ENCODE measurements around the gene STK4.
A peak's percentile ranks its signal among the peaks of the same experiment; 100 is the strongest.
"Not testable (repeated sequence)": the region's sequence is repeated elsewhere in the genome, so short reads cannot be mapped to it uniquely, and the experiment has no call there.

STK4 gene

DNA sequence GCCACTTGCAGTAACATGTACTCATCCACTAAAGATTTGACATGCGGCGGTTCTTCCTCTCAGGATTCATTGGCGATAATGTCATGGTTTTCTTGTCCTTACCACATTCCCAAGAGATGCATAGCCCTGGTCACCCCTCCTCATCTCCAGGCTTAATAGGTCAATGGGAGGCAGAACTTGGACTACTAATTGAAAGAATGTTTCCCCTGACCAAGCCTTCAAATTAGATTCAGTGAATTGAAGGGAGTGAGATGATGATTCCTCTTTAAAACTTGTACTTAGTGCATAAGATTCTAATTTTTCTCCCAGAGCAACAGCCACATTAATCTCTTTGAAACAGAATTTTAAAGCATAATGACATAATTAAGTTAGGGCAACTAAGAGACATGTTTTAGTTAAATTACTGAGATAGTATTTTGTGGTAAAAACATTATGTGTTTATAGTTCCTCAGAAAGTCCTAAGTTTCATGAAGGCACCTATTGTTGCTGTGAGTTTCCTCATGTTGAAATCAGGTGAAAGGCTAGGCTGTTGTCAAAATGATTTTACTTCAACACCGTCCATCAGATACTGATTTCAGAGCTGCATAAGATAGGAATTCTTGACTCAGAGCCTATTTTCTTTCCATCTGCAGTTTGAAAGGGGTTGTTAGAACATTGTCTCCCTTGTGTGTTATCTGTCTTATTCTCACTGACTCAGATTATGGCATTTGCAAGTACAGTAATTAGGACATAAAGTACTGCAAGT, 48.5 kb downstream of the STK4 start:
- Mint-ChIP-seq H3K9me3 (no peaks in the 10 kb centered on the region), H3K4me1 (ENCODE audit: low read depth) (peaks cover 20% of the 10 kb centered on the region), H3K27me3 (ENCODE audit: low read depth) (no peaks in the 10 kb centered on the region), H3K27ac (no peak overlapping the region), H3K4me3 (no peak overlapping the region), H3K36me3 (ENCODE audit: low read depth) (peaks cover 53% of the 10 kb centered on the region)
- DNase-seq (ENCODE audit: low spot score): no peak

DNA sequence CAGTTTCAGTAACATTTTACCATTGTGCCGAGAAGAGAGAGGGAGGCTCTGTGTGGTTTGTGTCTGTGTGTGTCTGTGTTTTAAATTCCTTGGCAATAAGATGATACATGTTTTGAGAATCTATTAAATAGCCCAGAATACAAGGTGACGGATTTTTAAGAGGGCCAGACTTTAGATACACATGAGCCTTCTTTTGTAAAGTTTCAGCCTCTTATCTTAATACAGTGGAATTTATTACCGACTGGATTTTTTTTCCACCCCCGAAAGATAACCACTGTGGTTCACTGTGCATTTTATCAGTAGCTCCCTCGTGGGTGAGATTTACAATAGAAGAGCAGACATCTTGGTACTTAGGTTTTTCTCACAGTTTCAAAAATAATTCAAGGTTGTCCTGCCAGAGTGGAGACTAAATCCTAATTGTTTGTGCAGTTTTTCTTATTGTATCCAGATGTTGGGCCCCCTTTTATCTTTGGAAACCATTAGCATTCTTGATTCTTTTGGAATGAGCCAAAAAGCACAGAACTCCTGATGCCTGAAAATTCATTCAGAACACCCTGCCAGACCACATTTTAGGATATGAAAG, 49.9 kb downstream of the STK4 start:
- H3K27ac Mint-ChIP-seq: no peak overlapping the region
- DNase-seq (ENCODE audit: low spot score): no peak
- peaks cover 18% of the 10 kb centered on the region for H3K4me1 Mint-ChIP-seq (ENCODE audit: low read depth)
- no peak overlapping the region for H3K4me3 Mint-ChIP-seq
- no peaks in the 10 kb centered on the region for H3K9me3 Mint-ChIP-seq
- peaks cover 56% of the 10 kb centered on the region for H3K36me3 Mint-ChIP-seq (ENCODE audit: low read depth)
- no peaks in the 10 kb centered on the region for H3K27me3 Mint-ChIP-seq (ENCODE audit: low read depth)

- H3K9me3 Mint-ChIP-seq: no peaks in the 10 kb centered on the region
- no peaks in the 10 kb centered on the region for H3K27me3 Mint-ChIP-seq (ENCODE audit: low read depth)
- H3K4me3 Mint-ChIP-seq: no peak overlapping the region
- no peak for DNase-seq (ENCODE audit: low spot score)
- H3K27ac Mint-ChIP-seq: no peak overlapping the region
- H3K36me3 Mint-ChIP-seq (ENCODE audit: low read depth): peaks cover 57% of the 10 kb centered on the region
- H3K4me1 Mint-ChIP-seq (ENCODE audit: low read depth): peaks cover 20% of the 10 kb centered on the region
These were observed 51.0 kb downstream of the STK4 start for GRCh38 chr20:45017281-45017680.

- H3K9me3 Mint-ChIP-seq: no peaks in the 10 kb centered on the region
- H3K27ac Mint-ChIP-seq: no peak overlapping the region
- H3K27me3 Mint-ChIP-seq (ENCODE audit: low read depth): no peaks in the 10 kb centered on the region
- peaks cover 60% of the 10 kb centered on the region for H3K36me3 Mint-ChIP-seq (ENCODE audit: low read depth)
- no peak overlapping the region for H3K4me3 Mint-ChIP-seq
- no peak for DNase-seq (ENCODE audit: low spot score)
- peaks cover 22% of the 10 kb centered on the region for H3K4me1 Mint-ChIP-seq (ENCODE audit: low read depth)
These were observed 51.5 kb downstream of the STK4 start for GRCh38 chr20:45017857-45018256.

GRCh38 chr20:45019027-45019761, 52.9 kb downstream of the STK4 start:
- H3K4me3 Mint-ChIP-seq: no peak overlapping the region
- peaks cover 65% of the 10 kb centered on the region for H3K36me3 Mint-ChIP-seq (ENCODE audit: low read depth)
- H3K4me1 Mint-ChIP-seq (ENCODE audit: low read depth): peaks cover 26% of the 10 kb centered on the region
- H3K27ac Mint-ChIP-seq: no peak overlapping the region
- no peaks in the 10 kb centered on the region for H3K9me3 Mint-ChIP-seq
- H3K27me3 Mint-ChIP-seq (ENCODE audit: low read depth): no peaks in the 10 kb centered on the region
- DNase-seq (ENCODE audit: low spot score): no peak

- Mint-ChIP-seq H3K9me3 (no peaks in the 10 kb centered on the region), H3K36me3 (ENCODE audit: low read depth) (peaks cover 67% of the 10 kb centered on the region), H3K27me3 (ENCODE audit: low read depth) (no peaks in the 10 kb centered on the region), H3K27ac (no peak overlapping the region), H3K4me3 (no peak overlapping the region), H3K4me1 (ENCODE audit: low read depth) (peaks cover 24% of the 10 kb centered on the region)
- DNase-seq (ENCODE audit: low spot score): no peak
These were observed 53.4 kb downstream of the STK4 start for GRCh38 chr20:45019762-45020123.

GRCh38 chr20:45020236-45020886, 54.0 kb downstream of the STK4 start:
- Mint-ChIP-seq H3K4me1 (ENCODE audit: low read depth) (peaks cover 23% of the 10 kb centered on the region), H3K27ac (peak overlapping the region; percentile 1), H3K9me3 (no peaks in the 10 kb centered on the region), H3K27me3 (ENCODE audit: low read depth) (no peaks in the 10 kb centered on the region), H3K36me3 (ENCODE audit: low read depth) (peaks cover 68% of the 10 kb centered on the region), H3K4me3 (no peak overlapping the region)
- DNase-seq (ENCODE audit: low spot score): no peak

- no peaks in the 10 kb centered on the region for H3K27me3 Mint-ChIP-seq (ENCODE audit: low read depth)
- peak overlapping the region; percentile 45 for H3K27ac Mint-ChIP-seq
- no peaks in the 10 kb centered on the region for H3K9me3 Mint-ChIP-seq
- DNase-seq (ENCODE audit: low spot score): no peak
- peaks cover 68% of the 10 kb centered on the region for H3K36me3 Mint-ChIP-seq (ENCODE audit: low read depth)
- peaks cover 20% of the 10 kb centered on the region for H3K4me1 Mint-ChIP-seq (ENCODE audit: low read depth)
- no peak overlapping the region for H3K4me3 Mint-ChIP-seq
These were observed 55.3 kb downstream of the STK4 start for GRCh38 chr20:45021631-45022030.

DNA sequence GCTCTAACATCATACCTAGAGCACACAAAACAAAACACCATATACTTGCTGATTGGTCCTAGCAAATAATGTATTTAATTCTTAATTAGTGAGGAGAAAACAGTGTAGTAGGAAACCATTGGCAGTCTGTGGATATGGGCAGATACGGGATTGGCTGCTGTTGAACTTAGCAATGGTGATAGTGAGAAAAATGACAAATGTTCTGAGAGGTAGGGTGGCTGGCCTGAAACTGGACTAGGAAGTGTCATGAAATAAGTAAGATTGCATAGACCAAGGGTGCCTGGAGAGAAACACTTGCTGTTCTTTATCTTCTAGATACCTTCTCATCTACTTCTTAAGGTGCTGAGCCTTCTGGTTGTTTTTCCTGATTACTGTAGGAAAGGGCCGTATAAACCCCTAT, 56.8 kb downstream of the STK4 start:
- H3K4me1 Mint-ChIP-seq (ENCODE audit: low read depth): peaks cover 20% of the 10 kb centered on the region
- H3K27ac Mint-ChIP-seq; DNase-seq (ENCODE audit: low spot score); H3K9me3 Mint-ChIP-seq; H3K27me3 Mint-ChIP-seq (ENCODE audit: low read depth); H3K4me3 Mint-ChIP-seq: not testable (repeated sequence)
- H3K36me3 Mint-ChIP-seq (ENCODE audit: low read depth): peaks cover 67% of the 10 kb centered on the region

GRCh38 chr20:45028424-45029136, 62.3 kb downstream of the STK4 start:
- Mint-ChIP-seq H3K4me3 (no peak overlapping the region), H3K4me1 (ENCODE audit: low read depth) (peaks cover 25% of the 10 kb centered on the region), H3K9me3 (no peaks in the 10 kb centered on the region), H3K27me3 (ENCODE audit: low read depth) (no peaks in the 10 kb centered on the region), H3K36me3 (ENCODE audit: low read depth) (peaks cover 57% of the 10 kb centered on the region), H3K27ac (peak overlapping the region; percentile 19)
- DNase-seq (ENCODE audit: low spot score): no peak

DNA sequence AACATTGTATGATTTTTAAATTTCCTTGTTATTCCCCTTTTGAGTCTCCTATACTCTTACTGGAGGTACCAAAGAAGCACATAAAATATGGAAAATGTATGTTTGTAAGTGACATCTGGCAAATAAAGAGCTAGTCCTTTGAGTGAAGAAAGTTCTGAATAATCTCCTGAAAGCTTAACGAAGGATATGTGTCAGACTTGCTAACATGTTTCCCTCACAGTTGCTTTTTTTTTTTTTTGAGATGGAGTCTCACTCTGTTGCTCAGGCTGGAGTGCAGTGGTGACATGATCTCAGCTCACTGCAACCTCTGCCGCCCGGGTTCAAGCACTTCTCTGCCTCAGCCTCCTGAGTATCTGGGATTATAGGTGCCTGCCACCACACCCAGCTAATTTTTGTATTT, 63.6 kb downstream of the STK4 start:
- Mint-ChIP-seq H3K27ac (no peak overlapping the region), H3K4me3 (no peak overlapping the region), H3K4me1 (ENCODE audit: low read depth) (peaks cover 33% of the 10 kb centered on the region), H3K9me3 (no peaks in the 10 kb centered on the region), H3K27me3 (ENCODE audit: low read depth) (no peaks in the 10 kb centered on the region), H3K36me3 (ENCODE audit: low read depth) (peaks cover 54% of the 10 kb centered on the region)
- DNase-seq (ENCODE audit: low spot score): no peak

- Mint-ChIP-seq H3K4me3 (no peak overlapping the region), H3K9me3 (no peaks in the 10 kb centered on the region), H3K27ac (no peak overlapping the region), H3K4me1 (ENCODE audit: low read depth) (peaks cover 41% of the 10 kb centered on the region), H3K36me3 (ENCODE audit: low read depth) (peaks cover 43% of the 10 kb centered on the region), H3K27me3 (ENCODE audit: low read depth) (no peaks in the 10 kb centered on the region)
- DNase-seq (ENCODE audit: low spot score): no peak
These were observed 66.0 kb downstream of the STK4 start for GRCh38 chr20:45032276-45032675.

DNA sequence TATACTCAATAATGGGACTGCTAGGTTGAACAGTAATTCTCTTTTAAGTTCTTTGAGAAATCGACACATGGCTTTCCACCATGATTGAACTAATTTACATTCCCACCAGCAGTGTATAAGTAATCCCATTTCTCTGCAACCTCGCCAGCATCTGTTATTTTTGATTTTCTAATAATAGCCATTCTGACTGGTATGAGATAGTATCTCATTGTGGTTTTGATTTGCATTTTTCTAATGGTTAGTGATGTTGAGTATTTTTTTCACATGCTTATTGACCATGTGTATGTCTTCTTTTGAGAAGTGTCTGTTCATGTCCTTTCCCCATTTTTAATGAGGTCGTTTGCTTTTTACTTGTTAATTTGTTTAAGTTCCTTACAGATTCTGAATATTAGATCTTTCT, 66.5 kb downstream of the STK4 start:
- Mint-ChIP-seq H3K4me3 (no peak overlapping the region), H3K36me3 (ENCODE audit: low read depth) (peaks cover 40% of the 10 kb centered on the region), H3K9me3 (no peaks in the 10 kb centered on the region), H3K4me1 (ENCODE audit: low read depth) (peaks cover 38% of the 10 kb centered on the region), H3K27me3 (ENCODE audit: low read depth) (no peaks in the 10 kb centered on the region), H3K27ac (no peak overlapping the region)
- DNase-seq (ENCODE audit: low spot score): no peak

Measured in T-helper 2 cell treated with Interferon-gamma antibody and Interleukin-4, amounts not matched to agents 5 μg/mL and 100 μg/mL, for 36 hours (primary cell).